SIG-M5 treated with dmso at 0.1 percent for 504 hours (cell line): ENCODE data around the gene TCAP.
"Not testable (repeated sequence)": the region's sequence is repeated elsewhere in the genome, so short reads cannot be mapped to it uniquely, and the experiment has no call there.

Experiments
- DNase-seq: peaks from one replicate; lab custom pipeline; 2025; ENCODE audit not compliant: unreplicated experiment; lab: John Stamatoyannopoulos, UW

The TCAP gene

GRCh38 chr17:39678340-39679116 is 13.4 kb downstream of the TCAP start:
- no peak for DNase-seq

GRCh38 chr17:39679521-39680192 is 14.5 kb downstream of the TCAP start:
- DNase-seq = no peak

- DNase-seq = no peak
Measured at GRCh38 chr17:39683295-39683939, 18.3 kb downstream of the TCAP start.

- DNase-seq = no peak
Measured at GRCh38 chr17:39684369-39685192, 19.4 kb downstream of the TCAP start.

- DNase-seq = no peak
Measured at GRCh38 chr17:39687101-39687545, 22.0 kb downstream of the TCAP start.

GRCh38 chr17:39687546-39688474 is 22.7 kb downstream of the TCAP start, which contains the start of gene PGAP3:
Gene PGAP3 (minus strand): TSS chr17:39688057. CDS start chr17:39688014, 43 bp downstream.
- peak; percentile 88 for DNase-seq

GRCh38 chr17:39688475-39688835 is 23.3 kb downstream of the TCAP start:
- no peak for DNase-seq

- no peak for DNase-seq
Measured at GRCh38 chr17:39688945-39689344, 23.8 kb downstream of the TCAP start.

- DNase-seq = no peak
Measured at GRCh38 chr17:39694593-39694992, 29.4 kb downstream of the TCAP start.

- no peak for DNase-seq
Measured at GRCh38 chr17:39695089-39695474, 29.9 kb downstream of the TCAP start.

- no peak for DNase-seq
Measured at GRCh38 chr17:39696731-39697130, 31.6 kb downstream of the TCAP start.

GRCh38 chr17:39697961-39698360 is 32.8 kb downstream of the TCAP start:
- DNase-seq = no peak

- DNase-seq = not testable (repeated sequence)
Measured at GRCh38 chr17:39699157-39699817, 34.1 kb downstream of the TCAP start.

GRCh38 chr17:39699818-39700147 is 34.6 kb downstream of the TCAP start, which contains the start of gene ERBB2:
Gene ERBB2 (plus strand): TSS chr17:39700064. CDS start chr17:39700239, 175 bp downstream.
- DNase-seq = peak; percentile 3

GRCh38 chr17:39700148-39700987 is 35.2 kb downstream of the TCAP start:
- DNase-seq = no peak

GRCh38 chr17:39701012-39701783 is 36.0 kb downstream of the TCAP start:
- no peak for DNase-seq

GRCh38 chr17:39701784-39702422 is 36.8 kb downstream of the TCAP start:
- no peak for DNase-seq
